HG02970 (cell line): ENCODE results near the gene EFCAB10.

Experiments
- ATAC-seq: cut with Tn5 transposase; IDR thresholded peaks from one replicate; pipeline ENCODE4 v1.9.1; 2021; ENCODE audit warnings: mild to moderate bottlenecking, moderate library complexity, moderate number of reproducible peaks; ENCODE audit not compliant: unreplicated experiment, low FRiP score

The EFCAB10 gene

GRCh38 chr7:105581066-105581811 is at the start of gene EFCAB10:
TSS of gene EFCAB10 (minus strand) at chr7:105581493. CDS start at chr7:105581463, 30 bp downstream.
- peak; percentile 78 for ATAC-seq

DNA sequence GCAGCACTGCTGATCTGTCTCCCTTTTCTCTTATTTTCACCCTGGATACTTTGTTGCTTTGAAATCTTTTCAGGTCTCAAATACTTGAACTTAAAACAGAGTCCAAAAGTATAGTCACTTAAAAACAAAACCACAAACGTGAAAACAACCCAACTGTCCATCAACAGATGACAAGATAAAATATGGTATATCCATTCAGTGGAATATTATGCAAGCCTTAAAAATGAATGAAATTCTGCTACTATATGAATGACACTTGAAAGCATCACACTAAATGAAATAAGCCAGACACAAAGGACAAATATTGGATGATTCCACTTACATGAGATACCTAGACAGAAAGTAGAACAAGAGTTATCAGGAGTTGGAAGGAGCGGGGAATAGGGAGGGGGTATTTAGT is 44.7 kb upstream of the EFCAB10 start:
- ATAC-seq = no peak

DNA sequence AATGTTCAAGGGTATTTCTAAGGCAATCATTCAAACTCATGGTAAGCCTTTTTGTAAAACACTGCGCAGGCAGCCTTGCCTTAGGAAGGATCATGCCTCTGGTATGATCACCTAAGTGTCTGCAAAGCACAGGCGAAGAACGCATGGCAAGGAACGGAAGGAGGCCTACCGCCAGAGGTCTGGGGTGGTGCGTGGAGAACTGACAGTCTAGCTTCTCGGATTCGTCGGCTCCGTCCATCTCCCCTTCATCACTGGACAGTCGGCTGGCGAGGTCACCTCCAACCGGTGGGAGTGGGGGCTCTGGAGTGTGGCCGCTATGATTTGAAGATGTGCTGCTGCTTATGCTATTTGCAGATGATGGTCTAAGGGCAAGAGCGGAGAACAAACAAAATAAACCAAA is 42.6 kb upstream of the EFCAB10 start:
- ATAC-seq = no peak

DNA sequence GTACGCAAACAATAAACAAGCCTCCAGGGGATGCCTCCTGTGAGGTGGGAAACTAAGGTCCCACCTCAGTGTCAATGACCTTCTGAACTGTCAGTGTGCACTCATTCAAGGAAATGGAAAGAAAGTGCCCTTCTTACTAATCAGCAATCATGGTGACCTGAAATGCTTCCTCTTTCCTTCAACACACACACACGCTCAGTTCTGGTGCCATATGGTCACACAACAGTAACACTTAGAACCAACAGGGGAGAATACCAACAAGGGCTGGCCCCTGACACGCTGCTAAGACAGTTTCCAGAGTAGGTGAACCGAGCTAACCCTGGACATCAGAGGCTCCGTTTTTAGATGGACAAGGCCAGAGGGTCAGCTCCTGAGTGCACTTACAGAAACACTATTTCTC is 42.1 kb upstream of the EFCAB10 start:
- ATAC-seq = no peak

DNA sequence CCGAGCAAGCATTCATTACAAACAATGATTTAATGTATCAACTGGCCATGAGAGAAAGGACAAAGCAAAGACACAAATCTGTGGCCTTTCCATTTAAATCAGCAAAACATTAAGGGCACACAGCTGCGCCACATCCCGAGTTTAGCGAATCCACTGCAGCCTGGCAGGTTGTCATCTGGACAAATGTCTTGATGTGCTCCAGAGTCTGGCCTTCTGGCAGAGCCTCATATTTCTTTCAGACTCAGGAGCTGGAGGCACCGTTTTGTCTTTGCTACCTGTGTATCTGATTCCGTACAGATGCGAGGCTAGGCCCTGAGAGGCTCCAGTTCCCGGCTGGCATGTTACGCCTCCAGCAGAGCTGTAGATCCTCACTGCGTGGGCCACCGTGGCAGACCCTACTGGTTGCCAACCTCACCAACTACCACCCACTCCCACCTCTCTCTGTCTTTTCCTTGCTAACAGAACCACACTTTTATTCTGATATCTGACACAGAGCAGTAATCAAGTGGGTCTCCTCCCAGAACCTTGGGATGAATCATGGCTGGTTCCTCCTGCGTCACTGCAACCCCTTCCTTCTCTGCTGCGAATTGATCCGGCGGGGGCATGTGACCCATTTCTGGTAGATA is 40.9 kb upstream of the EFCAB10 start:
- ATAC-seq = no peak

DNA sequence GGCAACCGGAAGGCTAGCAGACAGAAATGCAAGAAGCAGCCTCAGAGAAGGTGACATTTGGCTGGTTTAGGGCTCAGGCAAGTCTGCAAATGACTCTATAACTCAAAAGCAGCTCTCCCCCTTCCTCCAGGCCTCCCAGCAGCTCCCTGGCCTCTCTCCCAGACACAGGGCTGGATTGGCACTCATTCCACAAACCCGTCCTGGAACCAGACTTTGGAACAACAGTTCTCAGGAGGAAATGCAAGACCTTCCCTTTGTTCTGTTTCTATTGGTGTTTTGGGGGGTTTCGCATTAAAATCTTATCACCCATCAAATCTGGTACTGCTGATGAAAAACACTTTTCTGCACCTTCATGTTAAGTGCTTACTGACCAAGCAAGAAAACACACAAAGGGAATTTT is 40.3 kb upstream of the EFCAB10 start:
- ATAC-seq = no peak

- ATAC-seq = no peak
Observed at GRCh38 chr7:105621176-105621575, 39.9 kb upstream of the EFCAB10 start.

DNA sequence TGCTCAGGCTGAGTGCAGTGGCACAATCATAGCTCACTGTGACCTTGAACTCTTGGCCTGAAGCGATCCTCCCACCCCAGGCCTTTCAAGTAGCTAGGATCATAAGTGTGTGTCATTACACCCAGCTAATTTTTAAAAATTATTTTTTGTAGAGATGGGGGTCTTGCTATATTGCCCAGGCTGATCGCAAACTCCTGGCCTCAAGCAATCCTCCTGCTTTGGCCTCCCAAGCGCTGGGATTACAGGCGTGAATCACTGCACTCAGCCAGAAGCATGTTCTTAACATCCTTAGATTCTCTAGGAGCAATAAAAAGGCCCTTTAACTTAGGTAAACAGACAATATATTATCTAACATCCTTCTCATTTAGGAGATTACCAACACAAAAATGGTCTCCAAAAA is 38.3 kb upstream of the EFCAB10 start:
- ATAC-seq = no peak

DNA sequence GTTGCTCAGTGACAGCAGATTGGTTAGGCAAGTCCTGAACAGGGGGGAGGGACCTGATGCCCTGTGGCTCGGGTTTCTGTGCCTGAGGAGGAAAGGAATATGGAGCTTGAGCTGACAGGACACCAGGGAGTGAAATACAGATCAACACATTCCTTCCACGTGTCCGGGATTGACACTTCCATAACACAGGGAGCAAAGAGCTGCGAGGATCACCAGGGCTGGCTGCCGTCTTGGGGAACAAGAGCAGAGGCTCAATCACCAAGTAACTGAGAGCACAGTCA is 36.7 kb upstream of the EFCAB10 start:
- no peak for ATAC-seq

- ATAC-seq = no peak
Observed at GRCh38 chr7:105617280-105618015, 36.2 kb upstream of the EFCAB10 start.

DNA sequence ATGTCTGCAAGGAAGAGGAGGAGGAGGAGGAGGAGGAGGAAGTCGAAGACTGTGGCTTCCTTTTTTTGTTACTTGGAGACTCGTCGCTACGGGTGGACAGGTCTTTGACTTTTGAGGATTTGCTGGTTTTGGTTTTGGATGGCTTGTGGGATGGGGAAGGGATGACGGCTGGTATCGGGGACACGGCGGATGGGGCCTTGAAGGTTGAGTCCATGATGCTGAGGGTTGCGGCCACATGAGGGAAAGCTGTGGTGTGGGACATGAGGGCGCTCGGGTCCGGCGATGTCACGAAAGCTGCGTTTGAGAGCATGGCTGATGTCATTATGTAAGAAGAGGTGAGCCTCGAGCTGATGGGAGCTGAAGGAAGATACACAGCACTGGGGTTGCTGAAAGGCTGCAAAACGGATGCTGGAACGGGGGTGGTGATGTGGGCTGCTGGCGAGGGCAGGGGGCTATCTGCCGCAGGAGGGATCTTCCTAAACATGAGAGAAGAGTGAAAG is 33.1 kb upstream of the EFCAB10 start:
- no peak for ATAC-seq

DNA sequence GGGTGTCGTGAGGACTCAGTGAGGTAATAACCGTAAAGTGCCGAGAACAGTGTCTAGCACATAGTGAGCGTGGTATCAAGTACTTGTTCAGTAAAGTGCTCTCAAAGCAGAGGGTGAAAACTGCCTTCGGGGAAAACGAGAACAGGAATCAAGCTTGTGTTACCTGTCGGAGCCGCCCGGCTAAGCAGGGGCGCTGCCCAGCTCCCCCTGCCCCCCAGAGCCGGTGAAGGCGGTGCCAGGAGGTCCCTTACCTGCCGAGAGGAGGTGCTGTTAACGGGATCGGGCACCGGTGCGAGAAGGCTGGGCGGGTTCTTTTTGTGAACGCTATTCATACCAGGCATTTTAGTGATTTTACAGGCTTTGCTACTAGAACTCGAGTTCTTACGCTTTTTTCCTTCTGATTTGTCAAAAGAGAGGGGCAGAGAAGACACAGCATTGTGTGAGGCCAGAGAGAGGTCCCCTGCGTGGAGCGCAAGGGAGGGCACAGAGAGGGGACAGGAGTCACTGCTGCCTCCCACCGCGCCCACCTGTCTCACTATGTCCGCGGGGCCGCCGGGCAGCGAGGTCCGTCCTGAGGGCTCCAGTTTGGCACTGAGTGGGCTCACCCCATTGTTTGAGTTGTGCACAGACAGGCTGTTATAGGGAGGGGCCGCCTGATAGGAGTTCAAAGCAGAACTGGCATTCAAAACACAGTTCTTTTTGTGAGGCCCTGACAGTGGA is 32.5 kb upstream of the EFCAB10 start:
- no peak for ATAC-seq

GRCh38 chr7:105612806-105613205 is 31.5 kb upstream of the EFCAB10 start:
- no peak for ATAC-seq

DNA sequence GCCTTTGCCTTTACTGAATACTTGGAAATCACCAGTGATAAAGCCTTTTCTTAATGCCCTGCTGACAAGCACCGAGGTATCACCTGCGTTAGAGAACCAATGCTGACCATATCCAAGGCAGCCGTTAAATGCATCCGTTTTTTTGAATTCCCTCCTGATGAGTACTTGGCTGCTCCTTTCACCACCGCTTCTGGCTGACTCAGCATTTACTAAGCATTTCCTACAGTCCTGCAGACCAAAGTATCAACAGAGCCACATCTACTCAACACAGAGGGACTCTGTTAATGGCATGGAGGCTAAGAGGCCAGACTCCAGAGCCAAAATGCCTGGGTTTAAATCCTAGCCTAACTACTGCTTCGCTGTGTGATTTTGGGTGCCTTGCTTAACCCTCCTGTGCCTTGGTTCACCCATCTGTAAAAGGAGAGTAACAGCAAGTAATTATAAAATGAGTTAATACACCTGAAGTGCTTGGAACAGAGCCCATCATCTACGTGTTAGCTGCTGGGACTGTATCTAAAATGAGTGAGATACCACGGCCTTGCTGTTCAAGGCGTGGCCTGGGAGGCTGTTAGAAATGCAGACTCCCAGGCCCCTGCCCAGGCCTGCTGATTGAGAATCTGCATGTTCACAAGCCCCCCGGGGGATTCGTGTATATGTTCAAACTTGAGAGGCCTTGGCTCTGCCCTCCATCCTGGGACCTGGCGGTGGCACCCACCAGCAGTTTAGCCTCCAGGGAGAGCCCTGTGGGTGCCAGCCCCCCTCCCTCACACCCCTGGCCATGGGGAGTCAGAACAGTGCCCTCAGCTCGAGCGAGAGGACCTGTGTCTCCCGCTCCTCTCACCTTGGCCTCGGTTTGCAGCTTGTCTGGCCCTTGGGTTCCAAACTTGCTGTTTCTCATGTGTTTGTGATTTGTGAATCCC is 30.8 kb upstream of the EFCAB10 start:
- ATAC-seq = no peak

- no peak for ATAC-seq
Observed at GRCh38 chr7:105610165-105610930, 29.1 kb upstream of the EFCAB10 start.

- no peak for ATAC-seq
Observed at GRCh38 chr7:105602325-105603305, 21.3 kb upstream of the EFCAB10 start.

DNA sequence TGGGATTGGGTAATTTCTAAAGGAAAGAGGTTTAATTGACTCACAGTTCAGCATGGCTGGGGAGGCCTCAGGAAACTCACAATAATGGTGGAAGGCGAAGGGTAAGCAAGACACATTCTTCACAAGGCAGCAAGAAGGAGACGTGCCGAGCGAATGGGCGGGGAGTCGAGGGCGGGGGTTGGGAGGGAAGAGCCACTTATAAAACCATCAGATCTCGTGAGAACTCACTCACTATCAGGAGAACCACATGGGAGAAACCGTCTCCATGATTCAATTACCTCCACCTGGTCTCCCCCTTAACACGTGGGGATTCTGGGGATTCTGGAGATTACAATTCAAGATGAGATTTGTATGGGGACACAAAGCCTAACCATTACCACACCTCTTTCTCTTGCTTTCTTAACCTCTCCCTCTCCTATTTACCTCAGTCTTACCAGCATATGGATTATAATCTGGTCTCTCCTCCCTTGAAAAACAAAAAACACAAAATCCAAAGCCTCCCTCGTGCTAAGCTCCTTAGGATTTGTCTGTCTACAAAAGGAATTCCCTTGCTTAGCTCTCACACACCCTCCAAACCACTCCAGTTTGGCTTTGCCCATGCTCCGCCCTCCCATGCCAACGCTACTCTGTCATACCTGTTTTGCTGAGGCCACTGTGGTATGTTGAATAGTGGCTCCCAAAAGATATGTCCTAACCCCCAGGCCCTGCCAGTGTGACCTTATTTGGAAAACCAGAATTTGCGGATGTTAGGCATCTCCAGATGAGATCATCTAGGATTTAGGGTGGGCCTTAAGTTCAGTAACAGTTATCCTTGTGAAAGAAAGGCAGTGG is 19.6 kb upstream of the EFCAB10 start:
- no peak for ATAC-seq
